Fibroblast of lung (primary cell): ENCODE data around the gene LUC7L. TPM values are rescaled to one million over a fixed set of nuclear protein-coding genes. Genes with fewer than 3 reads are reported as not detected.

Source experiments
- DNase-seq, 2 donors: peaks; one replicate each; pipeline versions ENCODE4 v3.0.0 to v3.0.0-alpha.2; 2010; ENCODE audit warnings: low read depth in 2 of 2
- H2AFZ ChIP-seq: 2 replicates; pipeline ENCODE4 v1.5.1; 2012; ENCODE audit warnings: low read length, control low read depth, inconsistent platforms
- H3K27ac ChIP-seq: 2 replicates; pipeline ENCODE4 v1.5.1; 2011; ENCODE audit warnings: low read length, control low read depth; ENCODE audit not compliant: insufficient read depth
- H3K27me3 ChIP-seq: 2 replicates; pipeline ENCODE4 v1.5.1; 2011; ENCODE audit warnings: mild to moderate bottlenecking, low read length; ENCODE audit not compliant: control insufficient read depth, insufficient read depth
- H3K36me3 ChIP-seq: 2 replicates; pipeline ENCODE4 v1.5.1; 2011; ENCODE audit warnings: low read length; ENCODE audit not compliant: control insufficient read depth, insufficient read depth
- H3K4me1 ChIP-seq: 2 replicates; pipeline ENCODE4 v1.5.1; 2011; ENCODE audit warnings: low read length; ENCODE audit not compliant: control insufficient read depth, insufficient read depth; ENCODE audit errors: extremely low read depth
- H3K4me2 ChIP-seq: 2 replicates; pipeline ENCODE4 v1.5.1; 2011; ENCODE audit warnings: low read length, control low read depth; ENCODE audit not compliant: insufficient read depth; ENCODE audit errors: extremely low read depth
- H3K4me3 ChIP-seq, 4 experiments: fragments of 200-600 bp in 1 of 4; sonication (generic) in 1 of 4; replicated peaks in 1 of 4; 2 replicates each; pipeline ENCODE4 v1.5.1; 2011 to 2016; ENCODE audit warnings: low read length in 4 of 4, low read depth in 3 of 4, mild to moderate bottlenecking in 3 of 4, control low read depth in 2 of 4, inconsistent platforms in 1 of 4, mixed read lengths in 1 of 4; ENCODE audit not compliant: insufficient read depth in 1 of 4; ENCODE audit errors: control extremely low read depth in 1 of 4
- H3K79me2 ChIP-seq: 2 replicates; pipeline ENCODE4 v1.5.1; 2012; ENCODE audit warnings: mild to moderate bottlenecking, low read length, inconsistent platforms; ENCODE audit not compliant: control insufficient read depth, insufficient read depth
- H3K9ac ChIP-seq: 2 replicates; pipeline ENCODE4 v1.5.1; 2011; ENCODE audit warnings: mild to moderate bottlenecking, low read length, control low read depth; ENCODE audit not compliant: insufficient read depth
- H3K9me3 ChIP-seq: 2 replicates; pipeline ENCODE4 v1.5.1; 2012; ENCODE audit warnings: low read depth, low read length; ENCODE audit not compliant: control insufficient read depth, insufficient read depth
- H4K20me1 ChIP-seq: 2 replicates; pipeline ENCODE4 v1.5.1; 2011; ENCODE audit warnings: low read length; ENCODE audit not compliant: control insufficient read depth, insufficient read depth; ENCODE audit errors: extremely low read depth
- EZH2 ChIP-seq: IDR thresholded peaks from 2 replicates; pipeline ENCODE4 v1.5.1; 2012; ENCODE audit warnings: low read length, control low read depth, mild to moderate bottlenecking; ENCODE audit errors: missing control alignments
- polyA plus RNA-seq, 2 donors: library from polyadenylated mRNA; depleted of rRNA in 1 of 2; stranded (reverse) in 1 of 2; unstranded in 1 of 2; fragments of >200 nt; gene quantifications; 2 replicates each; pipeline ENCODE4 v1.2.1, GENCODE V29; 2011 to 2012; ENCODE audit warnings: missing spikeins in 1 of 2
- total RNA-seq: library from RNA; depleted of rRNA; stranded (reverse); fragments of >200 nt; gene quantifications from 2 replicates; pipeline ENCODE4 v1.2.1, GENCODE V29; 2014
- TF ChIP-seq, protein P1 (sequence below), 2 donors: IDR thresholded peaks in 1 of 2; conservative IDR thresholded peaks in 1 of 2; 1 replicate in 1 of 2; 2 replicates in 1 of 2; pipeline ENCODE4 v1.5.1; 2011 to 2012; ENCODE audit warnings: low read length in 2 of 2, control low read depth in 1 of 2, inconsistent platforms in 1 of 2, low read depth in 1 of 2, mild to moderate bottlenecking in 1 of 2

LUC7L gene
- total and polyA plus RNA-seq, 2 donors (not counting 1 experiment from before 2014, with no cell fraction given): 30.9 to 38.0 TPM

DNA sequence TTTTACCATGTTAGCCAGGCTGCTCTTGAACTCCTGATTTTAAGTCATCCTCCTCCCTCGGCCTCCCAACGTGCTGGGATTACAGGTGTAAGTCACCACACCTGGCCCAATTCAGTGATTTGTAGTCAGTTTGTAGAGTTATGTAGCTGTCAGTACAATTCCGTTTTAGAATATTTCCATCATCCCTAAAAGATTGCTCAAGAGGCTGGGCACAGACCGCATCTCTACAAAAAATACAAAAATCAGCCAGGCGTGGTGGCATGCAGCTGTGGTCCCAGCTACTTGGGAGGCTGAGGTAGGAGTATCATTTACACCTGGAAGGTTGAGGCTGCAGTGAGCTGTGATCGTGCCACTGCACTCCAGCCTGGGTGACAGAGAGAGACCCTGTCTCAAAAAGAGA is 25.9 kb upstream of the LUC7L start:
- no peak for DNase-seq
- Histone ChIP-seq H3K9ac (no peak overlapping the region), H3K4me1 (no peaks in the 10 kb centered on the region), H3K4me2 (no peak overlapping the region), H3K79me2 (no peaks in the 10 kb centered on the region), H4K20me1 (no peaks in the 10 kb centered on the region), H3K36me3 (peaks cover 6% of the 10 kb centered on the region), H3K27me3 (no peaks in the 10 kb centered on the region), H2AFZ (no peak overlapping the region), H3K4me3 (no peak overlapping the region), H3K27ac (no peak overlapping the region), H3K9me3 (no peaks in the 10 kb centered on the region)
- no peak for TF ChIP-seq EZH2
- TF ChIP-seq, protein P1, sequence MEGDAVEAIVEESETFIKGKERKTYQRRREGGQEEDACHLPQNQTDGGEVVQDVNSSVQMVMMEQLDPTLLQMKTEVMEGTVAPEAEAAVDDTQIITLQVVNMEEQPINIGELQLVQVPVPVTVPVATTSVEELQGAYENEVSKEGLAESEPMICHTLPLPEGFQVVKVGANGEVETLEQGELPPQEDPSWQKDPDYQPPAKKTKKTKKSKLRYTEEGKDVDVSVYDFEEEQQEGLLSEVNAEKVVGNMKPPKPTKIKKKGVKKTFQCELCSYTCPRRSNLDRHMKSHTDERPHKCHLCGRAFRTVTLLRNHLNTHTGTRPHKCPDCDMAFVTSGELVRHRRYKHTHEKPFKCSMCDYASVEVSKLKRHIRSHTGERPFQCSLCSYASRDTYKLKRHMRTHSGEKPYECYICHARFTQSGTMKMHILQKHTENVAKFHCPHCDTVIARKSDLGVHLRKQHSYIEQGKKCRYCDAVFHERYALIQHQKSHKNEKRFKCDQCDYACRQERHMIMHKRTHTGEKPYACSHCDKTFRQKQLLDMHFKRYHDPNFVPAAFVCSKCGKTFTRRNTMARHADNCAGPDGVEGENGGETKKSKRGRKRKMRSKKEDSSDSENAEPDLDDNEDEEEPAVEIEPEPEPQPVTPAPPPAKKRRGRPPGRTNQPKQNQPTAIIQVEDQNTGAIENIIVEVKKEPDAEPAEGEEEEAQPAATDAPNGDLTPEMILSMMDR (conservative IDR thresholded peaks at IDR 0.05 in 1 of 2, IDR thresholded peaks at IDR 0.05 in 1 of 2; ENCODE audit: low read depth in 1 of 2, low read length in 2 of 2): no peak

DNA sequence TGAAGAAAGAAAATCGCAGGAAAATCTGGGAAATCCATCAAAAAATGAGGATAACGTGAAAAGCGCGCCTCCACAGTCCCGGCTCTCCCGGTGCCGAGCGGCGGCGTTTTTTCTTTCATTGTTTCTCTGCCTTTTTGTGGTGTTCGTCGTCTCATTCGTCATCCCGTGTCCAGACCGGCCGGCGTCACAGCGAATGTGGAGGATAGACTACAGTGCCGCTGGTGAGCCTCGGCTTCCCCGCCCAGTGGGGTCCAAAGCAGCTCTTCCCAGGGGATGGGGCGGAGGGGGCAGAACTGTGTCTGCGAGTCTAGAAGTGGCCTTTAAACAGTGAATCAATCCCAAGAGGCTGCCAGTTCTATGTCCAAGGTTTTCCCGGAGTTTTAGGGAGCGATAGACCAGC is 25.2 kb upstream of the LUC7L start:
- H3K4me3 ChIP-seq: no peak overlapping the region
- H3K27ac ChIP-seq: no peak overlapping the region
- peaks cover 2% of the 10 kb centered on the region for H3K36me3 ChIP-seq
- H3K9ac ChIP-seq: no peak overlapping the region
- TF ChIP-seq, protein P1 (conservative IDR thresholded peaks at IDR 0.05 in 1 of 2, IDR thresholded peaks at IDR 0.05 in 1 of 2; ENCODE audit: low read depth in 1 of 2, low read length in 2 of 2): no peak
- TF ChIP-seq EZH2: no peak
- no peaks in the 10 kb centered on the region for H4K20me1 ChIP-seq
- H3K79me2 ChIP-seq: no peaks in the 10 kb centered on the region
- H3K4me2 ChIP-seq: no peak overlapping the region
- no peaks in the 10 kb centered on the region for H3K9me3 ChIP-seq
- DNase-seq: no peak
- no peak overlapping the region for H2AFZ ChIP-seq
- no peaks in the 10 kb centered on the region for H3K27me3 ChIP-seq
- no peaks in the 10 kb centered on the region for H3K4me1 ChIP-seq

DNA sequence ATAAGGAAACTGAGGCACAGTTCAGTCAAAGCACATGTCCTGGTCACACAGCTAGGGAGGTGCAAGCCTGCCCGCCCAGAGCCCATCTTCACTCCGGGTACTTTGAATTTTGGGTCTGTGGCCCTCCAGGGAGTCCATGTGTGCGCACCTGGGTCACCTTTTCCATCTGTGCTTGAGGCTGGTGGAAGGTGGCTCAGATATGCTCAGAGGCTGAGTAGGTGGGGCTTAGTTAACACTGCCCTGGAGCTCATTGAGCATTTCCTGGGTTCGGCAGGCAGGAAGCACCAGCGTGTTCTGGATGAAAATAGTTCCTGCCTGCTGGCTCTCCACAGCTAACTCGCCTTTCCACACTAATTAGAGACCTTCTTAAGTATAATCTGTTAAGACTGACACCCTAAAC is 24.6 kb upstream of the LUC7L start:
- Histone ChIP-seq H3K4me1 (no peaks in the 10 kb centered on the region), H3K9ac (no peak overlapping the region), H4K20me1 (no peaks in the 10 kb centered on the region), H3K36me3 (peaks cover 2% of the 10 kb centered on the region), H3K27ac (no peak overlapping the region), H3K4me3 (no peak overlapping the region), H3K4me2 (no peak overlapping the region), H3K9me3 (no peaks in the 10 kb centered on the region), H3K79me2 (no peaks in the 10 kb centered on the region), H2AFZ (no peak overlapping the region), H3K27me3 (no peaks in the 10 kb centered on the region)
- TF ChIP-seq, protein P1 (conservative IDR thresholded peaks at IDR 0.05 in 1 of 2, IDR thresholded peaks at IDR 0.05 in 1 of 2; ENCODE audit: low read depth in 1 of 2, low read length in 2 of 2): no peak
- TF ChIP-seq EZH2: no peak
- DNase-seq: no peak
